Omental fat pad (tissue), 4 donors: Measurements from ENCODE around the gene ASIC3. TPM values are rescaled to one million over a fixed set of nuclear protein-coding genes. Genes with fewer than 3 reads are reported as not detected.

Experiments used
- ATAC-seq: fragments of 150-250 bp; one replicate; pipeline ENCODE4 v1.9.1; 2016; ENCODE audit warnings: mild to moderate bottlenecking, moderate library complexity; ENCODE audit not compliant: low FRiP score
- DNase-seq: peaks from one replicate; pipeline ENCODE4 v3.0.0-alpha.2; 2019; ENCODE audit warnings: low spot score
- CTCF ChIP-seq, 3 donors: fragments of 450-650 bp; IDR thresholded peaks; one replicate each; pipeline ENCODE4 v1.5.1; 2016 to 2017; ENCODE audit warnings: antibody characterized with exemption in 3 of 3, mild to moderate bottlenecking in 3 of 3, moderate library complexity in 2 of 3
- total RNA-seq, 4 donors: library from RNA; depleted of rRNA; stranded (reverse); fragments of >200 nt; gene quantifications; one replicate each; pipeline ENCODE4 v1.1.0, GENCODE V29; 2016

ASIC3 gene
- total RNA-seq, 4 donors from 2014 or later: 1.6 to 3.2 (median 2.3) TPM

GRCh38 chr7:151062399-151063211 is 14.3 kb downstream of the ASIC3 start:
- DNase-seq (no peak), ATAC-seq (peak; percentile 57)
- no peak for TF ChIP-seq CTCF (IDR thresholded peaks at IDR 0.05)

GRCh38 chr7:151063212-151063561 is 14.9 kb downstream of the ASIC3 start:
- ATAC-seq (peak; percentile 26), DNase-seq (no peak)
- no peak for TF ChIP-seq CTCF (IDR thresholded peaks at IDR 0.05)

- ATAC-seq (no peak), DNase-seq (no peak)
- TF ChIP-seq CTCF (IDR thresholded peaks at IDR 0.05): no peak
Measured at GRCh38 chr7:151064454-151064853, 16.1 kb downstream of the ASIC3 start.

- no peak for TF ChIP-seq CTCF (IDR thresholded peaks at IDR 0.05)
- DNase-seq: no peak
- no peak for ATAC-seq
Measured at GRCh38 chr7:151064993-151065392, 16.7 kb downstream of the ASIC3 start.

GRCh38 chr7:151065516-151065915 is 17.2 kb downstream of the ASIC3 start:
- DNase-seq: no peak
- no peak for TF ChIP-seq CTCF (IDR thresholded peaks at IDR 0.05)
- ATAC-seq: no peak

GRCh38 chr7:151066273-151066974 is 18.1 kb downstream of the ASIC3 start:
- ATAC-seq: no peak
- DNase-seq: no peak
- no peak for TF ChIP-seq CTCF (IDR thresholded peaks at IDR 0.05)
